Measurements from ENCODE around the gene COA8. TPM values are rescaled to one million over a fixed set of nuclear protein-coding genes. Genes with fewer than 3 reads are reported as not detected.

COA8 gene
- total and polyA plus RNA-seq, 12 donors = 4.9 to 59.6 (median 33.0) TPM

DNA sequence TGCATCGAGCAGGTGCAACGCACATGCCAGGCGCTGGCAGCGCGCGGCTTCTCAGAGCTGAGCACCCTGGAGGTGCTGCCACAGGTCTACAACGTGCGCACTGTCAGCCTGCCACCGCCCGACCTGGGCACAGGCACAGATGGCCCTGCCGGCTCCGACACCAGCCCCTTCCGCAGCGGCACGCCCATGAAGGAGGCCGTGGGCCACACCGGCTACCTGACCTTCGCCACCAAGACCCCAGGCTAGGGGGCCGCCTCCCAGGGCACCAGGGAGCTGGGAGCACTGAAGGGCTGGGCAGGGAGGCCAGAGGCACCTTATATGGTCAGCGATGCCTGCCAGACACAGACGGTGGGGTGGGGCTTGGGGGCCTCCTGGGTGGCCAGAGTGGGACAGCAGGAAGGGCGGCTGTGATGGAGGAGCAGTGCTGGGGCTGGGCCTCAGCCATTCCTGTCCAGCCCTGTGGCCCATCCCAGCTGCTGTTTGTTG lies 28.1 kb upstream of the COA8 start:
- 86 to 90% (median 89%) methylated on average over 17 to 22 of the region's 22 CpGs; no CpG with 5 or more reads in 1 of the 4 donors for WGBS, 4 donors
- H3K36me3 ChIP-seq (replicated peaks in 1 of 2) = no peaks in the 10 kb centered on the region
- intact Hi-C loops (cut with DNase I) = no loop called here
- no peak overlapping the region for H3K4me3 ChIP-seq
- peaks cover 19 to 25% of the 10 kb centered on the region in 2 donors for H3K4me1 ChIP-seq (replicated peaks in 1 of 2)
- H3K9me3 ChIP-seq (replicated peaks in 1 of 3) = no peaks in the 10 kb centered on the region
- peak overlapping the region in 3 of 5 donors; percentile 35 to 83 (median 45) for H3K27ac ChIP-seq
- no peak for DNase-seq
- TF ChIP-seq, protein P1, sequence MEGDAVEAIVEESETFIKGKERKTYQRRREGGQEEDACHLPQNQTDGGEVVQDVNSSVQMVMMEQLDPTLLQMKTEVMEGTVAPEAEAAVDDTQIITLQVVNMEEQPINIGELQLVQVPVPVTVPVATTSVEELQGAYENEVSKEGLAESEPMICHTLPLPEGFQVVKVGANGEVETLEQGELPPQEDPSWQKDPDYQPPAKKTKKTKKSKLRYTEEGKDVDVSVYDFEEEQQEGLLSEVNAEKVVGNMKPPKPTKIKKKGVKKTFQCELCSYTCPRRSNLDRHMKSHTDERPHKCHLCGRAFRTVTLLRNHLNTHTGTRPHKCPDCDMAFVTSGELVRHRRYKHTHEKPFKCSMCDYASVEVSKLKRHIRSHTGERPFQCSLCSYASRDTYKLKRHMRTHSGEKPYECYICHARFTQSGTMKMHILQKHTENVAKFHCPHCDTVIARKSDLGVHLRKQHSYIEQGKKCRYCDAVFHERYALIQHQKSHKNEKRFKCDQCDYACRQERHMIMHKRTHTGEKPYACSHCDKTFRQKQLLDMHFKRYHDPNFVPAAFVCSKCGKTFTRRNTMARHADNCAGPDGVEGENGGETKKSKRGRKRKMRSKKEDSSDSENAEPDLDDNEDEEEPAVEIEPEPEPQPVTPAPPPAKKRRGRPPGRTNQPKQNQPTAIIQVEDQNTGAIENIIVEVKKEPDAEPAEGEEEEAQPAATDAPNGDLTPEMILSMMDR (IDR thresholded peaks at IDR 0.05) = no peak
- TF ChIP-seq POLR2A (IDR thresholded peaks at IDR 0.05) = no peak
- H3K27me3 ChIP-seq = no peaks in the 10 kb centered on the region

- H3K27me3 ChIP-seq = no peaks in the 10 kb centered on the region
- intact Hi-C loops (cut with DNase I) = no loop called here
- no peak overlapping the region for H3K4me3 ChIP-seq
- DNase-seq = peak in 1 of 7 donors; percentile 51
- 64 to 84% (median 72%) methylated on average over 7 to 21 of the region's 21 CpGs for whole genome bisulfite sequencing, 4 donors
- TF ChIP-seq, protein P1 (IDR thresholded peaks at IDR 0.05) = no peak
- no peak for TF ChIP-seq POLR2A (IDR thresholded peaks at IDR 0.05)
- H3K36me3 ChIP-seq (replicated peaks in 1 of 2) = no peaks in the 10 kb centered on the region
- H3K27ac ChIP-seq = peak overlapping the region in 3 of 5 donors; percentile 26 to 83 (median 45)
- H3K4me1 ChIP-seq (replicated peaks in 1 of 2) = peaks cover 15 to 21% of the 10 kb centered on the region in 2 donors
- no peaks in the 10 kb centered on the region for H3K9me3 ChIP-seq (replicated peaks in 1 of 3)
Measured at GRCh38 chr14:103535081-103535890, 27.5 kb upstream of the COA8 start.

DNA sequence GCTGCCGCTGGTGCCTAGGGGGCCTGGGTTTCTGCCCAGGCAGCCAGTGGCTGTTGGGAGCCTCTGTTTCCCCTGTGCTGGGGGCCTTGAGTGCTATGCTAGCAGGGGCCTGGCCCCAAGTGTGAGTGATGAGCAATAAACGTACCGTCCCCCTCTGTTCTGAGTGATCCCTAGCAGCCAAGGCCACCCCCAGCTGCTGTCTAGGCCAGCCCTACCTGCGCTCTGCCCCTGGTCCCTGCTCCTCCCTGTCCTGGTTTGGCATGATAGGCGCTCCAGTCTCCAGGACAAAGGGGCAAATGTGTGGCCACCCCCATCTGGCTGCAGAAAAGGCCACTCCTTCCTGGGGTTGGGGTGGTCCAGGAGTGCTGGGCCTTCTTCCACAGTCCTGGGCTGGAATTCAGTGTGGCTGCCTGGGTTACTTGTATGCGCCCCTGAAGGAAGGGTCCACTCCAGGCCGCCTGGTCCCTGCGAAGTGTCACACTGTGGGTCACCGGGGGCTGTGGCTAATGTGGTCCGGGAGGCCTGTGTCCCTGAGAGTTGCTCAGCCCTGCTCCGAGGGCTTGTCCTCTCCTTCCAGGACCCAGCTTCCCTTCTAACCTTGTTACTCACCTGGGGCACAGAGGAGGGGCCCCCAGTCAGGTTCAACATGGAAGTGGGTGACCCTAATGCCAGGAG lies 26.7 kb upstream of the COA8 start:
- 72 to 81% (median 77%) methylated on average over 3 to 11 of the region's 11 CpGs for WGBS, 4 donors
- intact Hi-C loops (cut with DNase I) = no loop called here
- H3K27me3 ChIP-seq = no peaks in the 10 kb centered on the region
- no peak overlapping the region for H3K4me3 ChIP-seq
- no peaks in the 10 kb centered on the region for H3K9me3 ChIP-seq (replicated peaks in 1 of 3)
- DNase-seq = no peak
- H3K36me3 ChIP-seq (replicated peaks in 1 of 2) = no peaks in the 10 kb centered on the region
- TF ChIP-seq, protein P1 (IDR thresholded peaks at IDR 0.05) = no peak
- TF ChIP-seq POLR2A (IDR thresholded peaks at IDR 0.05) = no peak
- H3K4me1 ChIP-seq (replicated peaks in 1 of 2) = peaks cover 22 to 24% of the 10 kb centered on the region in 2 donors
- peak overlapping the region in 3 of 5 donors; percentile 26 to 83 (median 45) for H3K27ac ChIP-seq

- Histone ChIP-seq H3K4me3 (no peak overlapping the region), H3K36me3 (replicated peaks in 1 of 2) (no peaks in the 10 kb centered on the region), H3K27ac (peak overlapping the region in 2 of 5 donors; percentile 41 to 83), H3K4me1 (replicated peaks in 1 of 2) (peaks cover 23 to 25% of the 10 kb centered on the region in 2 donors), H3K9me3 (replicated peaks in 1 of 3) (no peaks in the 10 kb centered on the region), H3K27me3 (no peaks in the 10 kb centered on the region)
- DNase-seq = no peak
- intact Hi-C loops (cut with DNase I) = no loop called here
- WGBS, 4 donors = 36 to 80% (median 77%) methylated on average over 3 to 9 of the region's 9 CpGs
- TF ChIP-seq, protein P1 (IDR thresholded peaks at IDR 0.05) = no peak
- no peak for TF ChIP-seq POLR2A (IDR thresholded peaks at IDR 0.05)
Measured at GRCh38 chr14:103536693-103537092, 26.1 kb upstream of the COA8 start.
